Activated effector memory CD4-positive, alpha-beta T cell treated with anti-CD3 and anti-CD28 coated beads, Interleukin-2, amount 50 U/mL, for 16 hours (primary cell): ENCODE measurements around the gene GMDS.

Experiments
- DNase-seq: peaks from one replicate; pipeline ENCODE4 v3.0.0-alpha.2; 2020

The GMDS gene

DNA sequence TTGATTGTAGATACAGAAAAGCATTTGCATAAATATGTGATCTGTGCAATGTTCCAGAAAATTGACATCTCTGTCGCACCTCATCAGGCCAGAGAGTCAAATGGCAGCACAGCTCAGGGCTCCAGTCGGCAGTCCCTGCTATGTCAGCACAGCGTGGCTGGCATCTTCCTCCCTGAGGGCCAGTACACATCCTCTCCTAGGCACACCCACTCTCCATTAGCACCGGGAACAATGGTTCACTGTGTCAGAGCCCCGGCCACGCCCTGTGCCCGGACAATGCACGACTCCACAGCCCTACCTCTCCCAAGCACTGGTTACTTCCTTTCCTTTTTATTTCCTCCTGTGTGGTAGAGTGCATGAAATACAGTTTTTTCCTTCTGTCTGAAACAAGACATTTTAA is 520.8 kb downstream of the GMDS start:
- DNase-seq: no peak

DNA sequence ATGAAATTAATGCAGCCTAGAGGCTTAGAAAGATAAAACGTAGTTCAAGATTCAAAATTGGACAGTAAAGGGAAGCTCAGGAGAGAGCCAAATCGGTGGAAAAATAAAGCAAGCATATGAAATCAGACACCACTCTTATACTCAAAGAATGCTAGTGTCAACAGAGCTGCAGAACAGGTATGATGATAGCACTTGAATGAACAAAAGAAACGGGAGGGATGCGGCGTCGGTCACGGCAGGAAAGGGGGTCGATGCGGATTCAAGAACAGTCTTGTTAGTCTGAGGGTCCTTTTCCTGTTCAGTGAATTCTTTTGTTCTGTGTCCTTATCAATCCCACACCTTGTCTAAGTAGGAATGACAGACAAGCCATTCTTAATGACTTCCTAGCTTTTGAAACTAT is 521.3 kb downstream of the GMDS start:
- no peak for DNase-seq

DNA sequence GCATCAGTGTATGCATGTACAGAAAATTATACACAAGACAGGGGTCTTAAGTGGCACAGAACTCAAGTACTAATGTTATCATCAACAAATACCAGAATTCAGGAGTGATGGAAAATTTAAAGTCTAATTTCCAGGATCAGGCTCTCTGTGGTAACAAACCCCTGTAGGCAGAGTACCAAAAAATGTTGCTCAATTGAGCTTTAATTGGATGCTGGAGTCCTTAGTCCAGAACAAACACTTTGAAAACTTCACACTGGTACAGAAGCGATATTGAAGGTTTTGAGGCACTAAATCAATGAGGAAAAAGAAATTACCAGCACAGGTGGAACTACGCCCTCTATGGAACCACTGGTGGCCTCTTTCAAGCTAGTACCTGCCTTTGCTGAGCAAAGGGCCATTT is 522.6 kb downstream of the GMDS start:
- DNase-seq: no peak

DNA sequence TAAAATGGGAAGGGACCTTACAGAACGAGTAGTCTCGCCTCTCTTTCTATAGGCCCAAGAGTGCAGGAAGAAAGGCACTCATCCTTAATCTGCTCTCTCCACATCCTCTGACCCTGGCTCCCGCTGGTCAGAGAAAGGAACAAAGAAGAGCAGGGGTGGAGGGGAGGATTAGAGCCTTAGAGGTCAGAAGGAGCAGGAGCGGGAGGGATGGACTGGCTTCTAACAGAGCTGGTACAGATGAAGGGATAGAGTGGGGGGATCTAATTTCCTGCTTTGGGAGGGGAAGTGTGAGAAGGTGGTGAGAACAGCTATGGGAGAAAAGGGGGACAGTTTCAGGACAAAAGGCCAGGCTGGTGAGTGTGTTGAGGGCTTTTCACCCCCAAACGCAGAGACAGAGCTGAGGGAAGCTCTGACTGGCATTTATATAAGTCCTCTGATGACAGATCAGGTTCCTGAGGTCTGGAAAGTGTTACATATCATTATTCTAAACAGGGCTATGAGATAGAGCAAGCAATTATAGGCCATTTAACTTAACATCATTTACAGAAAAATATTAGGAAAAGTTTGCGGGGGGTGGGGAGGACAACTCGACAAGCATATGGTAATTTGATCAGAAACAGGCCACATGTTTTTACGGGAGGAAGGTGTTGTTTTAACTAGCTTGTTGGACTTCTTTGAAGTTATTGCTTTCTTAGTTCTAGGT is 524.6 kb downstream of the GMDS start:
- no peak for DNase-seq

DNA sequence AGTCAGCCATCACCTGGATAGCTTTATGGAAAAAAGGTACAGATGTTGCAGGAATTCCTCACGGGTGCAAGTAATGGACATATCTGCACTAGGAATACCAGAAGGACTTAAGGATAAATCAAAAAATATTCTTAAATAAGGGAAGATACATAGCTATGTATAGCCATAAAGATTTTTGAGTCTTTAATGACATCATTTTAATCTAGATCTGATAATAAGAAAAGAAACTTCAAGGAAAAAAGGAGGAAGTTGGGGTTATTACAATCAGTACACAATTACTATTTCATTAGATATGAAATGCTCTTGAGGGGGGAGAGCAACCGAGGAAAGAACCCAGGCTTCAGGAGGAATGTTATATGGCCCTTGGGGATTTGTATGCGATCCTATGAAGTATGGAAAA is 525.5 kb downstream of the GMDS start:
- DNase-seq: no peak

DNA sequence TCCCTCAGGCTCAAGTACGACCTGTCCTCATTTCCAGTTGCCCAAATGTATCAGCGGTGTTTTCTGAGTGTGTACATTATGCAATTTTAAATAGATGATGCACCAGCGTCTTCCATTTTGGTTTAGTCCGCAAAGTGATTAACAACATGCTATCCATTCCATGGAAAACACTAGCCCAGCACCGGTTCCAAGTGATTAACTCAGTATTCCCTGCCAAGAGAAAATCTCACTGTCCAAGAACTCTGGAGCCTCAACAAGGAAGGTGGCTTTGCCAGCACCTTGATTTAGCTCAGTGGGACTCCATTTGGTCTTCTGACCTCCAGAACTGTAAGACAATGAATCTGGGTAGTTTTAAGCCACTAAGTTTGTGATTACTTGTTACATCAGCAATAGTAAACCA is 528.5 kb downstream of the GMDS start:
- DNase-seq: no peak

DNA sequence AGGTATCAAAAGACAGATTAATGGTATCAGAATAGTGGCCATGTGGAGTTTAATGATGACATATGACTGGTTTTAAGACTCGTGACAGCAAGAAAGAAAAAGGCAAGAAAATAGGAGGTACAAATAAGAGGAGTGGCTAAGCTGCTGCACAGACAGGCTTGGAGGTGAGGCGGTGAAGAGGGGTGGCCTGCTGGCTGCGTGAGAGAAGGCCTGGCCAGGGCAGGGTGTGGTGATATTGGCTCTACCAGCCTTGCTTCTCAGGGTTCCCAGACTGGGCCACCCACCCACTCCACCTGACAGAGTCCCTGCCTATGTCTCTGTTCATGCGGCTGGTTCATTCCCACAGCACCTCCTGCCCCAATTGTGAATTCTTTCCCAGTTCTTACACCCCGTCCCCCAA is 529.0 kb downstream of the GMDS start:
- no peak for DNase-seq

DNA sequence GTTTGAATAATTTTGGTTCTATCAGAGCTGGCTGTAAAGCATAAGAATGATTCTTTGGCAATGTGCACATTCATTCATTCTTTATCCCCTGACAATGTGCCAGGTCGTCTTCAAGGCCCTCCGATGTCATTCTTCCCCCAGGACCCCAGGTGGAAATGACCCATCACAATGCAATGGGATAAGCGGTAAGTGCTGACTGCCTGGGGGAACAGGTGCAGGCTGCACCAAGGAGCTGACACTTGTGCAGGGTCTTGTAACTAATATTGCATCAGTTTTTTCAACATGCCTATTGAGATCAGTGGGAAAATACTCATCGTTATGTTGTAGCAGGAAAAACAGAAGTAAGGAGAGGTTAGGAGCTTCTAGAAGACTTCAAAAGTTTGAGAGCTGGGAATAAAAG is 530.1 kb downstream of the GMDS start:
- no peak for DNase-seq

DNA sequence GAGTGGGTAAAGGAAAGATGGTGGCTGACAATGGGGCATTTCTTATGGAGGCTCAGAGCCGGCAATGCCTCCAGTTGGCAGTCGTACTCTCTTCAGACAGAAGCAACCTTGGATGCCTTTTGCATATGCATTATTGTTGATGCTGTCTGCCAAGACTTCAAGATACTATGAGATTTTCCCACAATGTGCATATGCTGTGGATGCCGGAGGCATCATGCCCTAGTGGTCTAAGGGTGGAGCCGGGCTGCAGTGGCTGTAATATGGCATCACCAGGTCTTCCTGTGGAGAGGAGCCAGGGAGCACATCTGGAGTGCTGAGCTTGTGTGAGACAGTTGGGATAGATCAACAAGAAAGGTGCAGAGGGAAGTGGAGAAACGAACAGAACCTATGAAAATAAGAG is 530.8 kb downstream of the GMDS start:
- no peak for DNase-seq

DNA sequence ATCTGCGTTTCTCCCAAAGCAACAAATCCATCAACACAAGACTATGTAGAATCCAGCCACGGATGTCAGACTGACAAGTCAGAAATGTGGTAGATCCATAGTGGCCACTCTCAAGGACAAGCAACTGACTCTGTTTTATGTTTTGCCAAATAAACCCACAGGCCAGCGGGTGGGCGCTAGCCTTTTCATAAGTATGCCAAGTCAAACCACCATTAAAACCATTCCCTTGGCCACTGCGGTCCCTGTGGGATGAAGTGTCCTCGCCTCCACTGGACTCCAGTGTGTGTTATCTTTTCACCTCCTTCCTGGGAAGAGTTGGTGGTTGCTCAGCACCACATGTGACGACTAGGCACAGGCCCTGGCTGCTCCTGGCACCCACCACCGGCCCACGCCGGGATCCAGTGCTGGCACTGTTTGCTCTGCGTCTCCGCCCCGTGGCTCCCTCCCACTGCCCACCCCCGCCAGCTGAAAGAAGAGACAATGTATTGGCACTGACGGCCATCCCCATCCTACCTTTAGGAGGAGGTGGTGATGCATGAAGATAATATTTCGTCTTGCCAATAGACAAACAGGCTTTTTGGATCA is 532.3 kb downstream of the GMDS start:
- no peak for DNase-seq

DNA sequence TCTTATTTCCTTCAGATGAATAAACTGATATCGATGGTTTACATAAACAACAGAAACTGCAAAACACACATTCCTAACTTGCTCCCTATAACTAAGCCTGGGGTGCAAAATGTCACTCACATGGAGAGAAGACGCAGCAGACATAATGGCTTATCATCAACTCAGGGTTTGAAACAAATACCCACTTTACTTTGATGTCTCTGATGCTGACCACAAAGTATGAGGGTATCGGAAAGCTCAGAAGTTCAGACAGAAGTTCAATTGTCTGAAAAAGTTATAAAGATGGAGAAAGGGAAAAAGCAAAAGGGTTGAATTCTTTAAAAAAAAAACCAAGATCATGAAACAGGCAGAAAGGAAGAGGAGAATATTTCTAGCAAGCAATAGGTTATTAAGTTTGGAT is 533.0 kb downstream of the GMDS start:
- no peak for DNase-seq

DNA sequence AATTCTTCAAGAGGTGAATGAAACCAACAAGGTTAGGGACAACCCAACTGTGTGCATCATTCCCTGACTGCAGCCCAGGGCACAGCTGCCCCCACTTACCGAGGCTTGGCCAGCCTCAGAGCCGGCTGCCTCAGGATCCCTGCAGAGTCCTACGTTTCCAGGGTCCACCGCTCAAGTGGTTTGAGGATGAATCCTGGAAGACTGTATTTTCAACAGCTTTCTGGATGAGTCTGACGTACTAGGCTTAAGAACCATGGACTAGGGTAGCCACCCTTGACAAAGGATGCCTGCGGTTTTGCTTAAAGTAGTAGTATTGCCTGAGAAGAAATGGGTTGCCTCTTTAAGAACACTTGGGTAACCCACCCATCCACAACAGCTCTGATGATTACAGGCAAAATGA is 534.3 kb downstream of the GMDS start:
- no peak for DNase-seq

DNA sequence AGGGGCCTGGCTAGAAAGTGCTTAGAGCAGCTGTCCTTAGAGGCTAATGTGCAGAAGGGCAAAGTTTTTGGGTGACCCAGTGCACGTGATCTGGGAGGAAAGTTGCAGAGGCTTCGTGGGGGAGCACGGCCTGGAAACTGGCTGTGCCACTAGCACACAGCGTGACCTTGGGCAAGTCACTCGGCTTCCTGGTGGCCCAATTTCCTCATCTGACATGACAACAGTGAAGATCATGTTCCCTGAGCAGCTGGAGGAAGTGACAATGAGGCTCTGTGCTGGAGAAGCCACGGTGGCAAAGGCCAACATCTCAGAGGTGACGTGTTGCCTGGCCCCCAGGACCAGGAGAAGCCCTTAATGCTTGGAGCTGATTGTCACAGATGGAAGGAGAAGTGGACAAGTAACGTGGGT is 536.2 kb downstream of the GMDS start:
- no peak for DNase-seq

DNA sequence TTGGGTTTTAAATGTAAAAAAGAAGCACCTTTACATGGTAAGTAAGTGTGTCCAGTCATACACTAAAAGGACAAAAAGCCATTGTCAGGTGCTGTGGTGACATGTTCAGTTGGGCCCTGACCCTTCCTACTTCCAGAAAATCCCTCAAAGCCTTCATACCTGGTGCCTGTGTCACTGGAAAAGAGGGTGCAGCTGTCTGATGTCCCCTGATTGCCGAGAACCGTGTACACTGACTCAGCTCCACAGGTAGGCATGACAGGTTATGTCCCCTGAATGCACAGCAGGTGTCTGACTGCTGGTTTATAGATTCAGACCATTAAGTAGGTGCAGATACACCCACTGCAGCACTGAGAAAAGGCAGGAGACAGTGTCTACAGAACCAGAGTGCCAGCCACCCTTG is 536.6 kb downstream of the GMDS start:
- DNase-seq: no peak

DNA sequence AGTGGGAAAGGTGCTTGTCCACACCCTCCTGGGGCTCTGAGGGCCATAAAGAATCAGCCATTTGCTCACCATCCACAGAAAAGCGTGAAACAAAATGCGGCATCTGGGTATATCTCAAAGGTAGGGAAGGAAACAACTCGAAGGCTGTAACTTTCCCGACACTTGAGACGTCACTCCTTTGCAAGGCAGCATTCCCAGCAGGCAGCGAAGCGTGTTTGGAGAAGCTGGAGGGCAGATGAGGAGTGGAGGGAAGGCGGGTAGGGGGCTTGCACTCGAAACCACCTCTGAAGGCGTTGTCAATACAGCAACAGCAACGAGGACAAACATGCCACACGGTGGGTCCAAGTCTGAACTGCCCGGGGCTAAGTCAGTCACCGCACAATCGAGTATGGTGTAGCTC is 537.3 kb downstream of the GMDS start:
- no peak for DNase-seq

DNA sequence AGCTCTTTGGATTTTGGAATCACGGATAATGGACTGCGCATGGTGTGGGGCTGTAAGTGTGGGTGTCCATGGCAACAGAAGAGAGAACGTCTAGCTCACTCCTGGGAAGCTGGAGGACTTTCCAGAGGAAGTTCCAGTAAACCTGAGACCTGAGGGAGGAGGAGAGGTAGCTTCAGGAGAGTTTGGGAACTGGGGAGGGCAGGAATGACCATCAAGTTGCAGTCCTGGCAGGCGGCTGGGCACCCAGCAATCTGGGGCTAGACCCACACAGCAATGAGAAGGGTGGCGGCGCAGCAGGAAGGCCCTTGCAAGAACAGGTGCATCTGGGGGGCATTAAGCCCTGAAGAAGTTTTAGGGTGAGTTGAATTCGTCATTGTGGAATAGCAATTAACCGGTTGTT is 539.8 kb downstream of the GMDS start:
- no peak for DNase-seq

DNA sequence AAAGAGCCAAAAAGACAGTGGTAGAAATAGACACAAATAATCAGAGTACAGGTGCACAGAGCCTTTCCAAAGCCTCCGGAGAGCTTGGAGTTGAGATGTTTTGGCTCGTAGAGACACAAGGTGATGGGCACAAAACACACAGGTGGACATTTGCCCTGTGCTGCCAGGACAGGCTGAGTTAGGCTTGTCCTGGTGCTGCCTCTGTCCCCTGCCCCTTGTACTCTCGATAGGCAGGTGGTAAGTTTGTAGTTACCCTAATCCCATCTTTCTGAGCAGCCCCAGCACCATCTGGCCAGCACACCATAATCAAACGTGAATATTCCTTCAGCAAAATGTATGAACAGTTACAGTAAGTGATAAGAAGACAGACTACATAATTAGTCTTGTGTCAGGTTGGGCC is 540.2 kb downstream of the GMDS start:
- DNase-seq: no peak

DNA sequence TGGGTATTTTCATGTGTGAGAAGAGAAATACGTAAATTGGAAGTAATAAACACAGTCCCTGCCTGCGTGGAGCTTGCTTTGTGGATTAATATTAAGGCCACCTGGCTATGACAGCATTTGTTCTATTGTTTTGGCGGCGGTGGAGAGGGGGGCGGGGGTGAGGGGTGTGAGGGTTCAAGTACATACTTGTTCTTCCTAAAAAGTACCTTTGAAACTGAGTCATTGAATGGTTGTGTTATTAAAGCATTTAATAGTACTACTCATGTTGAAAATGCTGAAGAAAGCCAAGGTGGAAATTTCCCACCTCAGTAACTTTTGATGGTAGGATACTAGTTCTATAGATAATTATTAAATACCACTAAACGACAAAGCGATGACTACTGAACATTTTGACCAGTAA is 540.7 kb downstream of the GMDS start:
- DNase-seq: no peak

DNA sequence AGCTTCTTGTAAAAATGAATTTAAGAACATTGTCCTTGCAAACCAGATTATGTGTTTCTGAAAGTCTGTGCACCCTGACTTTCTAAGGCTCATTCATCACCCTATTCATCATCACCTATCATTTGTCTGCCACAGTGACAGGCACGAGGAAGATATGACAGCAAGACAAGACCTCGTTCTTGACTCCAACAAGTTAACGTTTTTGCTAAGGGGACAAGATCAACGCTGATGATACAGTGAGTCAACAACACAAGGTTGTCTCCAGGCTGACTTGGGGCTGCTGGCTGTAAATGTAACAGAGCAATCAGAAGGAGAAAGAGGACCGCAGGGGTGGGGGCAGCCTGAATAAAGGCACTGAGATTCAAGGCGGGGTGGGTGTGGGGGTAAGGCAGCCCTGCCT is 541.5 kb downstream of the GMDS start:
- DNase-seq: no peak

DNA sequence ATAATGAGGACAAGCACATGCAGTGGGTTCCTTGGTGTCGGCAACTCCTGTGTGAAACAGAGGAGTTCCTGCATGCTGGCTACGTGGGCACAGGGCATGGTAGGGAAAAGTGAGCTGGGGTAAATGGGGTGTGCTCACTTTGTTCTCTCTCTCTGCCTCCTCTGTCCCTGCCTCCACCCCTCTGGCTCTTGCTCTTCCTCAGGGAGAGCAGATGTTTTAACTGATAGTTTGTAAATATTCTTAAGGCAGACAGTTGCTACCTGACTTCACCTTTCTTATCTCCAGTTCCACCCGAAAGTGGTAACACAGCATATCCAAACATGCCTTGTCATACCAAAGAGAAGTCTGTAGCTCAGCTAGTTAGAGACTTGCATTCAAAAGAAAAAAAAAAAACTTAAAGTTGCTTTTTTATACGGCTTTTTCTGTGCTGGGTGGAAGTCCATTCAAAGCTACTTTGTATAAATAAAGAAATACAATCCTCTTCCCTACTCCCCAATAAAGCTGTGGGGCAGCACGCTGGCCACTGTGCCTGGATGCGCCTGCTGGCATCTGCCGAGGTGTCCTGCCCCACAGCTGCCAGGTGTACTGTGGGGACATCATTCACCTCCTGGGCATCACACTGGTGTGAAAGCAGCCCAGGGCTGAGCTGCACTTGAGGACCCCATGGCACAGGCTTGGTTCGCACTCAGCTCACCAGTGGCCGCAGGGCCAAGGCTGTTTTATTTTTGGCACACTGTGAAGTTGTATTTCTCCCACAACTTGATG is 542.1 kb downstream of the GMDS start:
- DNase-seq: no peak

DNA sequence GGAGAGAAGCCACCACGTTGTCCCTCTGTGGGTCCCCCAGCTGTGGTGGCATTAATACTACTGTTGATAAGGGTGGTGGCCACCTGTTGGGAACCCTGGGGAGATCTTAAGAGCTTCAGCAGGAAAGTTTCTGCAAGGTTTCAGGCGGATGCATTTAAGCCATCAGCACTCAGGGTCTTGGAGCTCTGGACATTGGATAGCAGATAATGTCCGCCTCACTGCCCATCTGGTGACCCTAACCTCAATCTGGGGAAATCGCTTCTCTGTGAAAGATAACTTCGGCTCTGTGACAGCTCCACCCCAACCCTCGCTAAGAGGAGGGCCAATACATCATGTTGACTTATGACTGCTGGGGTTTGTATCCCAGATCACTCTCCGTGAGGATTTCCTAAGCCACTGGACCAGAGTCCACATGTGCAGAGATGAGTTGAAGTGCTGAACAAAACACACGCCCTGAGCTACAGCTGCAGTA is 542.8 kb downstream of the GMDS start:
- no peak for DNase-seq

DNA sequence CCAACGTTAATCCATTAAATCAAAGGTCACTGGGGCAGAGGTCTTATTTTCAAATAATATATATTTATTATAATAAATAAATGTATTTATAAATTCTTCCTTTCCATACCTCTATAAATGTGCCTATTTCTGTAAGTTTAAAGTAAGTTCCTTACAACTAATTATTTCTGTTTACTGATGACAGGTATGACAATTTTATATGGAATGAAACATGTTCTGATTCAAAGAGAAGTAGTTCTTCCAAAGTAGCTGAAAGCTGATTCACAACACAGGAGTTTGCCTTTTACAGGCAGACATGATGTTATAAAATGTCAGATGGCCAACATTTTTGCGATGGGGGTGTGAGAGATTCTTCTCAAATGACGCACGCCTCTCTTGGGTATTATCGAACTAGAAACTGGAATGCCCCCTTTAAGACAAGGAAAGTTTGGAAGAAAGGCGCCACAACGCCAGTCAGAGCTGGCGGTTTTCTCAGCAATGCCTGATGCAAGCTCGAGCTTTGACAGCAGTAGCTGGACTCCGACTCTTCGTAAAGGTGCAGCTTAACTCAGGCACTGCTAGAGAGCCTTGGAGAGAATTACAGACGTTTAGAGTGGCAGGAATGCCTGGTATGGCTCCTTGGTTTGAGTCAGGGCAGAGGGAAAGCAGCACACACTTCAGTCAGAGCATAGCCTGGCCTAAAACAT is 543.6 kb downstream of the GMDS start:
- no peak for DNase-seq

DNA sequence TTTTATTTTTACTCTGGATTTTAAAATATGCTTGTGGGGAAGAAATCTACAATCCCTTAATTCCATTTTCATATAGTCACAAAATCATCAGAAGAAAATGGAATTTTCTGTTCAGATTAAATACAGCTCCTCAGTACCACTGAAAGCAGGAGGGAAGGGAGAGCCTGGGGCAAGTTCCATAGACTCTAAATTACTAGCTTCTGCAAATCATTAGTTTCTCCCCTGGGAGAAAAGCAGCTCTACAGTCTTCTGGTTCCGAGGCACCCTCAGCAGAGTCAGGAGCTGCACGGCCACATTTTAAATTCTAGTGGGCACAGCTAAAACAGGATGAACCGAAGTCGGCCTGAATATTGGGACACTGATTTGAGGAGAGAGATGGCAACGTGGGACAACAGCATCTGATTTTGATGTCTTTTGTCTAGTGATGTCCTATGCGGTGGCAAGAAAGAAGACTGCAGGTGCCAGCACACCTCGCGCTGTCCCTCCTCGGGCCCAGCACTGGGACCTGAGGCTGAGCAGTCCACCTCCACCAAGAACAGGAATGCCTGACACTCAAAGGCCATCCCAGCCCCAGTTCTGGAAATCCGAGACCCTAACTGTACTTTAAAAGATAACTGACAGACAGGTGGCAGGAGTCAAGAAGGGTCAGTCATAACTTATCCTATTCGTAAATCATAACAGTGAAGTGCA is 545.0 kb downstream of the GMDS start:
- DNase-seq: no peak
